Small intestine (tissue), 7 donors: ENCODE results near the gene GALNS. TPM values are rescaled to one million over a fixed set of nuclear protein-coding genes. Genes with fewer than 3 reads are reported as not detected.

Experiments
- DNase-seq, 2 donors: peaks; one replicate each; pipeline versions ENCODE4 v3.0.0 to v3.0.0-alpha.2; 2013
- FAIRE-seq: peaks from 2 replicates; lab custom pipeline; 2012; peaks lifted over from hg19 to GRCh38; lab: Jason Lieb, UNC
- H3K27ac ChIP-seq, 3 donors: one replicate each; pipeline ENCODE4 v1.5.1; 2013; ENCODE audit warnings: low read length in 2 of 3, mild to moderate bottlenecking in 2 of 3, control low read depth in 1 of 3, inconsistent platforms in 1 of 3, low read depth in 1 of 3, moderate library complexity in 1 of 3
- H3K27me3 ChIP-seq, 3 donors: one replicate each; pipeline ENCODE4 v1.6.1; 2013; ENCODE audit warnings: low read length in 3 of 3, inconsistent platforms in 1 of 3; ENCODE audit not compliant: control insufficient read depth in 3 of 3, insufficient read depth in 3 of 3
- H3K36me3 ChIP-seq, 3 donors: one replicate each; pipeline ENCODE4 v1.6.1; 2013; ENCODE audit warnings: low read length in 3 of 3, inconsistent platforms in 1 of 3, low read depth in 1 of 3, mild to moderate bottlenecking in 1 of 3, moderate library complexity in 1 of 3; ENCODE audit not compliant: control insufficient read depth in 3 of 3, insufficient read depth in 2 of 3
- H3K4me1 ChIP-seq, 3 donors: one replicate each; pipeline ENCODE4 v1.6.1; 2013; ENCODE audit warnings: low read length in 2 of 3, inconsistent platforms in 1 of 3, low read depth in 1 of 3, mild to moderate bottlenecking in 1 of 3, moderate library complexity in 1 of 3; ENCODE audit not compliant: control insufficient read depth in 3 of 3, insufficient read depth in 2 of 3
- H3K4me3 ChIP-seq, 3 donors: one replicate each; pipeline ENCODE4 v1.5.1; 2013; ENCODE audit warnings: low read length in 3 of 3, control low read depth in 1 of 3, inconsistent platforms in 1 of 3, low read depth in 1 of 3, mild to moderate bottlenecking in 1 of 3, moderate library complexity in 1 of 3
- H3K9me3 ChIP-seq, 2 donors: one replicate each; pipeline ENCODE4 v1.6.1; 2013; ENCODE audit warnings: low read depth in 1 of 2, low read length in 1 of 2; ENCODE audit not compliant: control insufficient read depth in 2 of 2, insufficient read depth in 1 of 2
- WGBS, 3 donors: extraction: QIAGEN DNeasy Blood & Tissue Kit; methylation state at CpG; one replicate each; pipeline ENCODE4 v1.1.7; 2013; 5-methylcytosine and 5-hydroxymethylcytosine counted together
- polyA plus RNA-seq, 4 donors: library from polyadenylated mRNA; stranded (reverse) in 3 of 4; unstranded in 1 of 4; fragments of 200-250 nt in 3 of 4; fragments of 120-200 nt in 1 of 4; gene quantifications; one replicate each; pipeline versions ENCODE4 v1.2.1 to v1.2.3, GENCODE V29; 2013
- donor health status: healthy with polysubstance abuse.
- donor health status: control.
- donor health status: control.
- donor health status: Bipolar disorder and iron deficiency.
- donor health status: healthy.

GALNS gene
- polyA plus RNA-seq, 4 donors: 28.3 to 35.4 (median 32.7) TPM

- no peak overlapping the region for H3K27ac ChIP-seq
- no peak for FAIRE-seq
- H3K9me3 ChIP-seq: no peaks in the 10 kb centered on the region
- H3K4me3 ChIP-seq: no peak overlapping the region
- 75 to 81% (median 78%) methylated on average over 10 of the region's 10 CpGs for WGBS, 3 donors
- DNase-seq: no peak
- H3K36me3 ChIP-seq: peaks cover 0 to 61% (median 0%) of the 10 kb centered on the region in 3 donors
- H3K27me3 ChIP-seq: no peaks in the 10 kb centered on the region
- peaks cover 0 to 31% (median 9%) of the 10 kb centered on the region in 3 donors for H3K4me1 ChIP-seq
Observed at GRCh38 chr16:88809676-88810165, 47.0 kb downstream of the GALNS start.

- Histone ChIP-seq H3K4me3 (no peak overlapping the region), H3K27ac (no peak overlapping the region), H3K9me3 (no peaks in the 10 kb centered on the region), H3K27me3 (no peaks in the 10 kb centered on the region), H3K36me3 (peaks cover 0 to 62% (median 0%) of the 10 kb centered on the region in 3 donors), H3K4me1 (peaks cover 0 to 35% (median 9%) of the 10 kb centered on the region in 3 donors)
- DNase-seq: no peak
- FAIRE-seq: no peak
- 79 to 84% (median 83%) methylated on average over 10 of the region's 10 CpGs for WGBS, 3 donors
Observed at GRCh38 chr16:88809068-88809675, 47.6 kb downstream of the GALNS start.

DNA sequence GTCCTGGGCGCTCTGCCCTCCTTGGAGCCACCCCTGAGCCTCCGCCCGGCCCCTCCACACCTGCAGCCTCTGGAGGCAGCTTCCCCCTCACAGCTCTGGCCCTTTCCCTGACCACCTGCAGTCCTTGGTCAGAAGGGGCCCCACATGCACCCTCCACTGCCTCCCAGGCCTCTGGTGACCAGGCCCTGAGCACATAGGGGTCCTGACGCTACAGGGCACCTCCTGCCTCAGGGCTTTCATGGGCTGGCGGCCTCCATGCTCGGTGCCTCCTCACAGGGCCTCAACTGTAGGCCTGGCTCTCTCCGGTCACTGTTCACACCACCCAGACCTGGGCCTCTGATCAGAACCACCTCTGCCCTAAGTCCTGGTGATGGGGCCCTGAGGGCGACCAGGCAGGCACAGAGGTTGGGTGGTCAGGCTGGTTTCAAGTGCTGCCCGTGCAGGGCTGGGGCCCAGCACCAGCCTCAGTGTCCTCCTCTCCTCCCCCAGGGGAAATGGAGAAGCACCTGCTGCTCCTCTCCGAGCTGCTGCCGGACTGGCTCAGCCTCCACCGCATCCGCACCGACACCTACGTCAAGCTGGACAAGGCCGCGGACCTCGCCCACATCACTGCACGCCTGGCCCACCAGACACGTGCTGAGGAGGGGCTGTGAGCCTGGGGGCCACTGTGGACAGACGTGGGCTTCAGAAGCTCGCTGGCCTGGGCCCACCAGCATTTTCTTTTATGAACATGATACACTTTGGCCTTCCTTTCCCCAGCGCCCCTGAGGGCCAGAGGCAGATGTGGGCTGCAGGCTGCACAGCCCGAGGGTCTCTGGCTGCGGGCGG lies 48.9 kb downstream of the GALNS start:
- no peak overlapping the region for H3K27ac ChIP-seq
- 85 to 91% (median 89%) methylated on average over 23 to 26 of the region's 26 CpGs for WGBS, 3 donors
- H3K27me3 ChIP-seq: no peaks in the 10 kb centered on the region
- FAIRE-seq: no peak
- H3K4me1 ChIP-seq: peaks cover 0 to 30% (median 9%) of the 10 kb centered on the region in 3 donors
- peaks cover 0 to 62% (median 0%) of the 10 kb centered on the region in 3 donors for H3K36me3 ChIP-seq
- DNase-seq: no peak
- no peaks in the 10 kb centered on the region for H3K9me3 ChIP-seq
- H3K4me3 ChIP-seq: no peak overlapping the region

- Histone ChIP-seq H3K27me3 (no peaks in the 10 kb centered on the region), H3K27ac (no peak overlapping the region), H3K36me3 (peaks cover 0 to 62% (median 0%) of the 10 kb centered on the region in 3 donors), H3K4me3 (no peak overlapping the region), H3K4me1 (peaks cover 0 to 29% (median 9%) of the 10 kb centered on the region in 3 donors), H3K9me3 (no peaks in the 10 kb centered on the region)
- FAIRE-seq (no peak), DNase-seq (no peak)
- 84 to 90% (median 88%) methylated on average over 24 of the region's 24 CpGs for WGBS, 3 donors
Observed at GRCh38 chr16:88807142-88807625, 49.6 kb downstream of the GALNS start.

DNA sequence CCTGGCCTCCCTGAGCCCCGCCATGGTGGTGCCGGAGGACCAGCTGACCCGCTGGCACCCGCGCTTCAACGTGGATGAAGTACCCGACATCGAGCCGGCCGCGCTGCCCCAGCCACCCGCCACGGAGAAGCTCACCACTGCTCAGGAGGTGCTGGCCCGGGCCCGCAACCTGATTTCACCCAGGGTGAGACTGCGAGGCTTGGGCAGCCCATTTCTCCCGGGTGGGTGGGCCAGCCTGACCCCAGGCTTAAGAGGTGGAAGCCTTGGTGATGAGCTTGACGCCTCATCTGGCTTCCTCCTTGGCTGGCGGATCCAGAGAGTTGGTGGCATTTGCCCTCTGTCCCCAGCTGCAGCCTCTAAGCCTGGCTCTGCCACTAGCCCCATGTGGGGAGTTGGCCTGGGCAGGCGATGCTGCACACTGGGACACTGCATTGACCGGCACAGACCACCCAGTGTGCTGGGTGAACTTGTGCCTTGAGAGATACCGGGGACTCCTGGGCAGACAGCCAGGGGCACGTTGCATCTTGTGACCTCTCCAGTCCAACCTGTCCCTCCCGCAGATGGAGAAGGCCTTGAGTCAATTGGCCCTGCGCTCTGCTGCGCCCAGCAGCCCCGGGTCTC lies 50.1 kb downstream of the GALNS start:
- FAIRE-seq: no peak
- Histone ChIP-seq H3K4me3 (no peak overlapping the region), H3K36me3 (peaks cover 0 to 62% (median 0%) of the 10 kb centered on the region in 3 donors), H3K27me3 (no peaks in the 10 kb centered on the region), H3K27ac (no peak overlapping the region), H3K9me3 (no peaks in the 10 kb centered on the region), H3K4me1 (peaks cover 0 to 29% (median 9%) of the 10 kb centered on the region in 3 donors)
- DNase-seq: no peak
- WGBS, 3 donors: 81 to 84% (median 83%) methylated on average over 27 of the region's 27 CpGs

- H3K27me3 ChIP-seq: no peaks in the 10 kb centered on the region
- no peak for DNase-seq
- H3K9me3 ChIP-seq: no peaks in the 10 kb centered on the region
- WGBS, 3 donors: 90 to 95% (median 93%) methylated on average over 19 to 21 of the region's 21 CpGs
- no peak for FAIRE-seq
- H3K36me3 ChIP-seq: peaks cover 0 to 61% (median 0%) of the 10 kb centered on the region in 3 donors
- peaks cover 0 to 28% (median 8%) of the 10 kb centered on the region in 3 donors for H3K4me1 ChIP-seq
- no peak overlapping the region for H3K27ac ChIP-seq
- no peak overlapping the region for H3K4me3 ChIP-seq
Observed at GRCh38 chr16:88805887-88806393, 50.8 kb downstream of the GALNS start.

GRCh38 chr16:88805340-88805715 lies 51.4 kb downstream of the GALNS start:
- no peaks in the 10 kb centered on the region for H3K9me3 ChIP-seq
- H3K4me3 ChIP-seq: peak overlapping the region in 1 of 3 donors; percentile 72
- DNase-seq: no peak
- 85 to 91% (median 90%) methylated on average over 17 to 22 of the region's 22 CpGs for WGBS, 3 donors
- no peak for FAIRE-seq
- H3K27me3 ChIP-seq: no peaks in the 10 kb centered on the region
- H3K36me3 ChIP-seq: peaks cover 0 to 56% (median 0%) of the 10 kb centered on the region in 3 donors
- H3K27ac ChIP-seq: no peak overlapping the region
- peaks cover 0 to 22% (median 2%) of the 10 kb centered on the region in 3 donors for H3K4me1 ChIP-seq
